Mesenchymal stem cell (in vitro differentiated cells and primary cell): ENCODE data around the gene E2F2.

Experiments
- DNase-seq: peaks from one replicate; pipeline ENCODE4 v3.0.0-alpha.2; 2013
- H2AFZ ChIP-seq: one replicate; pipeline ENCODE4 v1.6.1; 2013; ENCODE audit warnings: low read depth, mild to moderate bottlenecking, control low read depth, inconsistent platforms, low read length, moderate library complexity
- H2AK5ac ChIP-seq: 2 replicates; pipeline ENCODE4 v1.6.1; 2013; ENCODE audit warnings: low read length, moderate library complexity, mild to moderate bottlenecking, inconsistent platforms; ENCODE audit not compliant: severe bottlenecking
- H2BK120ac ChIP-seq: one replicate; pipeline ENCODE4 v1.6.1; 2013; ENCODE audit warnings: low read depth, mild to moderate bottlenecking, inconsistent platforms, low read length, moderate library complexity
- H2BK12ac ChIP-seq, 2 experiments: one replicate each; pipeline ENCODE4 v1.6.1; 2013; ENCODE audit warnings: inconsistent platforms in 2 of 2, low read length in 2 of 2, mild to moderate bottlenecking in 2 of 2, moderate library complexity in 2 of 2, control low read depth in 1 of 2
- H2BK15ac ChIP-seq: one replicate; pipeline ENCODE4 v1.6.1; 2013; ENCODE audit warnings: mild to moderate bottlenecking, low read depth, inconsistent platforms; ENCODE audit not compliant: poor library complexity, severe bottlenecking
- H2BK5ac ChIP-seq: 2 replicates; pipeline ENCODE4 v1.6.1; 2013; ENCODE audit warnings: low read depth, mild to moderate bottlenecking, low read length, control low read depth, inconsistent platforms; ENCODE audit not compliant: poor library complexity, severe bottlenecking
- H3K14ac ChIP-seq, 2 experiments: one replicate each; pipeline ENCODE4 v1.6.1; 2013; ENCODE audit warnings: inconsistent platforms in 2 of 2, low read length in 2 of 2, control low read depth in 1 of 2, mild to moderate bottlenecking in 1 of 2, moderate library complexity in 1 of 2
- H3K18ac ChIP-seq, 2 experiments: one replicate each; pipeline ENCODE4 v1.6.1; 2013; ENCODE audit warnings: inconsistent platforms in 2 of 2, low read length in 2 of 2, control low read depth in 1 of 2, low read depth in 1 of 2, mild to moderate bottlenecking in 1 of 2
- H3K23ac ChIP-seq, 2 experiments: one replicate each; pipeline ENCODE4 v1.6.1; 2013; ENCODE audit warnings: inconsistent platforms in 2 of 2, low read length in 2 of 2, mild to moderate bottlenecking in 2 of 2, moderate library complexity in 2 of 2, control low read depth in 1 of 2
- H3K27ac ChIP-seq: 2 replicates; pipeline ENCODE4 v1.5.1; 2013; ENCODE audit warnings: mild to moderate bottlenecking, moderate library complexity, low read length, control low read depth, inconsistent platforms; ENCODE audit not compliant: poor library complexity, severe bottlenecking
- H3K27me3 ChIP-seq, 2 experiments: 2 replicates each; pipeline versions ENCODE4 v1.6.1 to v1.7.0; 2013; ENCODE audit warnings: low read length in 2 of 2, mild to moderate bottlenecking in 2 of 2, moderate library complexity in 2 of 2, control low read depth in 1 of 2, inconsistent platforms in 1 of 2; ENCODE audit not compliant: control insufficient read depth in 1 of 2, insufficient read depth in 1 of 2
- H3K36me3 ChIP-seq, 2 experiments: 2 replicates each; pipeline versions ENCODE4 v1.6.1 to v1.7.0; 2013; ENCODE audit warnings: low read length in 2 of 2, control low read depth in 1 of 2, inconsistent platforms in 1 of 2, low read depth in 1 of 2, mild to moderate bottlenecking in 1 of 2; ENCODE audit not compliant: insufficient read depth in 2 of 2, control insufficient read depth in 1 of 2
- H3K4ac ChIP-seq, 2 experiments: one replicate each; pipeline ENCODE4 v1.6.1; 2013; ENCODE audit warnings: inconsistent platforms in 2 of 2, low read length in 2 of 2, mild to moderate bottlenecking in 2 of 2, moderate library complexity in 2 of 2, control low read depth in 1 of 2, low read depth in 1 of 2
- H3K4me1 ChIP-seq: 2 replicates; pipeline ENCODE4 v1.6.1; 2013; ENCODE audit warnings: low read depth, low read length, control low read depth; ENCODE audit not compliant: control insufficient read depth, insufficient read depth
- H3K4me2 ChIP-seq: 2 replicates; pipeline ENCODE4 v1.6.1; 2013; ENCODE audit warnings: low read length, mild to moderate bottlenecking, inconsistent platforms; ENCODE audit not compliant: poor library complexity, severe bottlenecking
- H3K4me3 ChIP-seq, 2 experiments: 2 replicates each; pipeline versions ENCODE4 v1.5.1 to v1.7.0; 2013; ENCODE audit warnings: low read length in 2 of 2, mild to moderate bottlenecking in 2 of 2, control low read depth in 1 of 2, low read depth in 1 of 2; ENCODE audit not compliant: insufficient read depth in 1 of 2
- H3K79me1 ChIP-seq: replicated peaks from 2 replicates; pipeline ENCODE4 v1.6.1; 2013; ENCODE audit warnings: mild to moderate bottlenecking, control low read depth, low read length, inconsistent platforms; ENCODE audit not compliant: poor library complexity, severe bottlenecking
- H3K9ac ChIP-seq: 2 replicates; pipeline ENCODE4 v1.7.0; 2013; ENCODE audit warnings: mild to moderate bottlenecking, low read length, moderate library complexity
- H3K9me3 ChIP-seq: 2 replicates; pipeline ENCODE4 v1.7.0; 2013; ENCODE audit warnings: mild to moderate bottlenecking, low read length; ENCODE audit not compliant: control insufficient read depth
- H4K8ac ChIP-seq: one replicate; pipeline ENCODE4 v1.6.1; 2013; ENCODE audit warnings: inconsistent platforms, mild to moderate bottlenecking, low read length, moderate library complexity
- H4K91ac ChIP-seq: one replicate; pipeline ENCODE4 v1.6.1; 2013; ENCODE audit warnings: mild to moderate bottlenecking, low read length, inconsistent platforms
- WGBS: methylation state at CpG from one replicate; pipeline ENCODE4 v1.1.7; 2013; ENCODE audit warnings: mixed read lengths; 5-methylcytosine and 5-hydroxymethylcytosine counted together

The E2F2 gene

DNA sequence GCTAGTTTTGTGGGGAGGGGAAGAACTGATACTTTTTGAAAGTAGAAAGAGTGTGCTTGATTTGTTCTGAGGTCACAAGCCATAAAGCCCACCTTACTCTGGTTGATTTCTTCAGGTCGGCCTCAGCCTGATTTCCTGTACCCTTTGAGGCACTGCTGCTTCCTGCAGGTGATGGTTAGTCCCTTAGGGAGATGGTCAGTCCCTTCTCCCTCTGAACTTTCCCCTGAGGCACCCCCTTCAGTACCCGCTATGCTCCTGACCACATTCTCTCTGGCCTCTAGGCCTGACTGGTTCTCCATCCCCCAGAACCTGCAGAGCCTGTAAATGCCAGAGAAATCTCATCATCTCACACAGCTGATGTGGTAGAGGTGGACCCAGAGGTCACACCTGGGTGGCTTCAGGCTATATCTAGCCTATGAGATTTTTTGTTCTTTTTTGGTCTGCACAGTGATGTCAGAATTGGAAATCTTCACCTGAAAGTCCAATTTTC, 43.3 kb upstream of the E2F2 start:
- Histone ChIP-seq H3K23ac (no peak overlapping the region), H2BK5ac (no peak overlapping the region), H2BK120ac (no peak overlapping the region), H3K4me1 (peaks cover 4% of the 10 kb centered on the region), H3K27me3 (no peaks in the 10 kb centered on the region), H3K9me3 (no peaks in the 10 kb centered on the region), H3K27ac (no peak overlapping the region), H3K4me3 (no peak overlapping the region), H3K36me3 (no peaks in the 10 kb centered on the region), H3K18ac (peak overlapping the region in 1 of 2 experiments; percentile 74), H4K91ac (peak overlapping the region; percentile 55), H3K14ac (no peak overlapping the region), H2AK5ac (peak overlapping the region; percentile 2), H3K79me1 (no peaks in the 10 kb centered on the region), H3K4ac (peak overlapping the region in 1 of 2 experiments; percentile 72), H3K4me2 (no peak overlapping the region), H2BK12ac (peak overlapping the region; percentile 29 to 65), H2BK15ac (no peak overlapping the region), H4K8ac (no peak overlapping the region), H3K9ac (no peak overlapping the region), H2AFZ (no peak overlapping the region)
- 91% methylated on average over 2 of the region's 2 CpGs for WGBS
- no peak for DNase-seq

DNA sequence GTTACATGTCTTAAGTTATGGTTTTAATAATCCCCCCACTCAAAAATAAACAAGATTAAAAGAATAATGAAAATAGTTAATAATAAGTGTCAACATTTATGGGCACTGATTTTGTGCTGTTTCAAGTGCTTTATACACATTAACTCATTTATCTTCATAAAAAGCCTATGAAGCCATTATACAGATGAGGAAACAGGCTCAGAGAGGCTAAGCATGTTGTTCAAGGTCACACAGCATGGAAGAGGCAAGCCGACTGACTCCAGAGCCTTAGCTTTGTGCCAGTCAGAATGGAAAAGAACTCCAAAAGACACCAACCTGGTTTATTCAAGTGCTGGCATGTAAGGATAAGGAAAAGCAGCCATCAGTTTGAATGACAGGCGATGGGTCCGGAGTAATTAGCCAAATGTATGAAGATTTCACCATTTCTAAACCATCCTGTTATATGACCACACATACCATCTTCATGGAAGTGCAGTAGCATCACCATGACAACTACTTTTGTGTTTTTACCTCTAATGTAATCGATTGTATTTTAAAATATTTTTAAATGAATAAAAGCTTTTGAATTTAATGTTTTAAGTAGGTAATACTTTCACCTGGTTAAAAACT, 42.6 kb upstream of the E2F2 start:
- Histone ChIP-seq H3K79me1 (no peaks in the 10 kb centered on the region), H3K4me1 (peaks cover 6% of the 10 kb centered on the region), H3K18ac (no peak overlapping the region), H3K4me3 (no peak overlapping the region), H3K14ac (no peak overlapping the region), H3K9me3 (no peaks in the 10 kb centered on the region), H2BK15ac (no peak overlapping the region), H3K4me2 (no peak overlapping the region), H2AFZ (no peak overlapping the region), H3K27me3 (peaks cover 0 to 4% of the 10 kb centered on the region in 2 experiments), H3K36me3 (no peaks in the 10 kb centered on the region), H4K91ac (no peak overlapping the region), H3K23ac (no peak overlapping the region), H3K9ac (no peak overlapping the region), H2AK5ac (no peak overlapping the region), H3K4ac (no peak overlapping the region), H4K8ac (no peak overlapping the region), H2BK5ac (no peak overlapping the region), H3K27ac (no peak overlapping the region), H2BK12ac (no peak overlapping the region), H2BK120ac (no peak overlapping the region)
- no peak for DNase-seq
- 100% methylated on average over 3 of the region's 4 CpGs for WGBS

DNA sequence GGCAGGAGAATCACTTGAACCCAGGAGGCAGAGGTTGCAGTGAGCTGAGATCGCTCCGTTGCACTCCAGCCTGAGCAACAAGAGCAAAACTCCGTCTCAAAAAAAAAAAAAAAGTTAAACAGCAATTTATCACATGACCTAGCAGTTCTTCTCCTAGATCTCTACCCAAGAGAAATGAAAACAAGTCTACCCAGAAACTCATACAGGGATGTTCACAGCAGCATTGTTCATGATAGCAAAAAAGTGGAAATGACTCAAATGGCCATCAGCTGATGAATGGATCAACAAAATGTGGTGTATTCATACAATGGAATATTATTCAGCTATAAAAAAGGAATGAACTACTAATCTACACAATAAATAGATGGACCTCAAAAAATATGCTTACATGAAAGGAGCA, 40.4 kb upstream of the E2F2 start:
- Histone ChIP-seq H2BK120ac (no peak overlapping the region), H2BK15ac (no peak overlapping the region), H3K23ac (no peak overlapping the region), H3K27ac (no peak overlapping the region), H3K4me1 (peaks cover 8% of the 10 kb centered on the region), H3K9me3 (no peaks in the 10 kb centered on the region), H3K79me1 (no peaks in the 10 kb centered on the region), H3K4ac (no peak overlapping the region), H4K8ac (no peak overlapping the region), H4K91ac (no peak overlapping the region), H2AK5ac (no peak overlapping the region), H2AFZ (no peak overlapping the region), H3K18ac (no peak overlapping the region), H2BK12ac (no peak overlapping the region), H3K4me2 (no peak overlapping the region), H3K27me3 (peaks cover 0 to 12% of the 10 kb centered on the region in 2 experiments), H3K36me3 (no peaks in the 10 kb centered on the region), H3K4me3 (no peak overlapping the region), H2BK5ac (no peak overlapping the region), H3K14ac (no peak overlapping the region), H3K9ac (no peak overlapping the region)
- 74% methylated on average over 3 of the region's 3 CpGs for WGBS
- no peak for DNase-seq

DNA sequence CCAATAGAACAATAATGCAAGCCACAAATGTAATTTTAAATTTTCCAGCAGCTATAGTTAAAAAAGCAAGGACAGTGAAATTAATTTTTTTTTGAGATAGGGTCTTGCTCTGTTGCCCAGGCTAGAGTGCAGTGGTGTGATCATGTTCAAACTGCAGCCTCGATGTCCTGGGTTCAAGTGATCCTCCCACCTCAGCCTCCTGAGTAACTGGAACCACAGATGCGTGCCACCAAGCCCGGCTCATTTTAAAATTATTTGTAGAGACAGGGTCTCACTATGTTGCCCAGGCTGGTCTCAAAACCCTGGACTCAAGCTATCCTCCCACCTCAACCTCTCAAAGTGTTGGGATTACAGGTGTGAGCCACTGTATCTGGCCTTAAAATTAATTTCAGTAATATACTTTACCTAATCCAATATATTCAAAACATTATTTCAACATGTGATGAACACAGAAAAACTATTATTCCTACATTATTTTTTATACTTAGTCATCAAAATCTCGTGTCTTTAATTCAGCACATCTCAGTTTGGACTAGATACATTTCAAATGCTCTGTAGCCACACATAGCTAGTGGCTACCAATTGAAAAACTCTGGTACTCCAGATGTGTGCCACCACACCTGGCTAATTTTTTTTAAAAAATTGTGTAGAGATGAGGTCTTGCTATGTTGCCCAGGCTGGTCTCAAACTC, 39.1 kb upstream of the E2F2 start:
- H3K4me2 ChIP-seq: no peak overlapping the region
- H3K27me3 ChIP-seq: peaks cover 0 to 12% of the 10 kb centered on the region in 2 experiments
- no peak overlapping the region for H3K9ac ChIP-seq
- DNase-seq: no peak
- no peak overlapping the region for H4K8ac ChIP-seq
- no peak overlapping the region for H3K23ac ChIP-seq
- no peak overlapping the region for H3K27ac ChIP-seq
- no peak overlapping the region for H2BK15ac ChIP-seq
- no peaks in the 10 kb centered on the region for H3K36me3 ChIP-seq
- WGBS: 92% methylated on average over 4 of the region's 4 CpGs
- no peaks in the 10 kb centered on the region for H3K9me3 ChIP-seq
- no peak overlapping the region for H4K91ac ChIP-seq
- no peak overlapping the region for H2BK5ac ChIP-seq
- no peak overlapping the region for H2BK120ac ChIP-seq
- H3K4ac ChIP-seq: no peak overlapping the region
- H3K4me3 ChIP-seq: no peak overlapping the region
- no peak overlapping the region for H2AFZ ChIP-seq
- no peaks in the 10 kb centered on the region for H3K79me1 ChIP-seq
- peak overlapping the region in 1 of 2 experiments; percentile 15 for H2BK12ac ChIP-seq
- H3K18ac ChIP-seq: no peak overlapping the region
- no peak overlapping the region for H2AK5ac ChIP-seq
- H3K14ac ChIP-seq: no peak overlapping the region
- H3K4me1 ChIP-seq: peaks cover 8% of the 10 kb centered on the region
